SK-N-SH treated with all-trans-retinoic acid at 6 μM for 48 hours (cell line): ENCODE results near the gene RCAN1.
"Not testable (repeated sequence)": the region's sequence is repeated elsewhere in the genome, so short reads cannot be mapped to it uniquely, and the experiment has no call there.

Experiments used
- BACH2 ChIP-seq: fragments of 250-450 bp; sonication (Bioruptor Pico); IDR thresholded peaks from 2 replicates; pipeline ENCODE4 v1.9.0; 2021; ENCODE audit warnings: mild to moderate bottlenecking, borderline replicate concordance
- PPARA ChIP-seq: fragments of 250-450 bp; sonication (Bioruptor Pico); IDR thresholded peaks from 2 replicates; pipeline ENCODE4 v1.5.0; 2020; ENCODE audit warnings: mild to moderate bottlenecking, borderline replicate concordance
- SNAI2 ChIP-seq: fragments of 250-450 bp; sonication (Bioruptor Pico); IDR thresholded peaks from 2 replicates; pipeline ENCODE4 v1.5.0; 2020; ENCODE audit warnings: mild to moderate bottlenecking, moderate library complexity
- ZC3H10 ChIP-seq: fragments of 250-450 bp; sonication (Bioruptor Pico); IDR thresholded peaks from 2 replicates; pipeline ENCODE4 v1.5.1; 2021; ENCODE audit warnings: mild to moderate bottlenecking, moderate library complexity
- ZNF565 ChIP-seq: fragments of 450-650 bp; formaldehyde crosslinking; conservative IDR thresholded peaks from 2 replicates; pipeline ENCODE4 v1.5.0; 2020; ENCODE audit warnings: low read depth, mild to moderate bottlenecking, moderate library complexity
- ZNF8 ChIP-seq: fragments of 450-650 bp; formaldehyde crosslinking; IDR thresholded peaks from 2 replicates; pipeline ENCODE4 v1.5.0; 2020; ENCODE audit warnings: mild to moderate bottlenecking, moderate library complexity

GRCh38 chr21:34604956-34605355 is 10.0 kb downstream of the RCAN1 start:
- not testable (repeated sequence) for TF ChIP-seq ZNF565 (CRISPR knock-in tag); PPARA (CRISPR knock-in tag); ZC3H10; BACH2 (CRISPR knock-in tag); SNAI2 (CRISPR knock-in tag); ZNF8 (CRISPR knock-in tag)
